Glutamatergic neuron (in vitro differentiated cells): ENCODE measurements around the gene ISCA1. TPM values are rescaled to one million over a fixed set of nuclear protein-coding genes. Genes with fewer than 3 reads are reported as not detected.
"Not testable (repeated sequence)": the region's sequence is repeated elsewhere in the genome, so short reads cannot be mapped to it uniquely, and the experiment has no call there.

Experiments used
- DNase-seq: peaks from one replicate; pipeline ENCODE4 v3.0.0; 2022
- H3K27ac Mint-ChIP-seq: one replicate; pipeline ENCODE4 v1.8.0; 2020; ENCODE audit warnings: mild to moderate bottlenecking, mixed read lengths, inconsistent platforms; ENCODE audit not compliant: unreplicated experiment
- H3K27me3 Mint-ChIP-seq: one replicate; pipeline ENCODE4 v1.8.0; 2020; ENCODE audit warnings: mild to moderate bottlenecking, moderate library complexity, mixed read lengths, inconsistent platforms; ENCODE audit not compliant: unreplicated experiment
- H3K36me3 Mint-ChIP-seq: one replicate; pipeline ENCODE4 v1.8.0; 2020; ENCODE audit warnings: mild to moderate bottlenecking, mixed read lengths, inconsistent platforms; ENCODE audit not compliant: unreplicated experiment
- H3K4me1 Mint-ChIP-seq: one replicate; pipeline ENCODE4 v1.8.0; 2020; ENCODE audit warnings: mild to moderate bottlenecking, low read depth, mixed read lengths, inconsistent platforms; ENCODE audit not compliant: unreplicated experiment
- H3K4me3 Mint-ChIP-seq: one replicate; pipeline ENCODE4 v1.8.0; 2020; ENCODE audit warnings: mild to moderate bottlenecking, mixed read lengths, inconsistent platforms; ENCODE audit not compliant: unreplicated experiment
- H3K9me3 Mint-ChIP-seq: one replicate; pipeline ENCODE4 v1.8.0; 2020; ENCODE audit warnings: mild to moderate bottlenecking, moderate library complexity, mixed read lengths, inconsistent platforms; ENCODE audit not compliant: unreplicated experiment
- total RNA-seq: library from RNA; stranded (reverse); fragmentation: NEBNext Ultra II Directional; extraction: Animal tissue kit (Norgen Biotek cat#: 25700); gene quantifications from one replicate; pipeline ENCODE4 v1.2.1, GENCODE V29; 2021; ENCODE audit not compliant: unreplicated experiment
- TF ChIP-seq, protein P1 (sequence below): fragments of 200-600 bp; sonication (generic); IDR thresholded peaks from one replicate; pipeline ENCODE4 v1.5.0; 2021; ENCODE audit not compliant: partially characterized antibody, unreplicated experiment

The ISCA1 gene
- total RNA-seq, 1 donor from 2014 or later = 60.8 TPM

DNA sequence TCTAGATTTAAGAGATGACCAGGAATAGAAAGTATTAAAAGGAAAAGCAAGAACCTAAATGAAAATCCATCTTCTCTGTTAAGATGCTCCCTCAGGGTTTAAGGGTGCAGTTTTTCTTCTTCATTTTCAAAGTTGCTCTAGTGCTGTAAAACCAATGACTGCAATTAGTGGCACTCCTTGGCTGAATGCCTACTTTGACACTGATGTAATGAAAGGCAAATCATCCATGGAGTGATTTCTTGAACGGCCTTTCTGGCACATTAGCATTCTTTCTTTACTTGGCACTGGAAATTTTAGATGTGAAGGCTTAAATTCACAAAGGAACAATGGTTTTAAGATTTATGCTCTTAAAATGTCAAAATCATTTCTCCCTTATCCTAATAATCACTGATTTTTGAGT is 19.3 kb upstream of the ISCA1 start:
- TF ChIP-seq, protein P1, sequence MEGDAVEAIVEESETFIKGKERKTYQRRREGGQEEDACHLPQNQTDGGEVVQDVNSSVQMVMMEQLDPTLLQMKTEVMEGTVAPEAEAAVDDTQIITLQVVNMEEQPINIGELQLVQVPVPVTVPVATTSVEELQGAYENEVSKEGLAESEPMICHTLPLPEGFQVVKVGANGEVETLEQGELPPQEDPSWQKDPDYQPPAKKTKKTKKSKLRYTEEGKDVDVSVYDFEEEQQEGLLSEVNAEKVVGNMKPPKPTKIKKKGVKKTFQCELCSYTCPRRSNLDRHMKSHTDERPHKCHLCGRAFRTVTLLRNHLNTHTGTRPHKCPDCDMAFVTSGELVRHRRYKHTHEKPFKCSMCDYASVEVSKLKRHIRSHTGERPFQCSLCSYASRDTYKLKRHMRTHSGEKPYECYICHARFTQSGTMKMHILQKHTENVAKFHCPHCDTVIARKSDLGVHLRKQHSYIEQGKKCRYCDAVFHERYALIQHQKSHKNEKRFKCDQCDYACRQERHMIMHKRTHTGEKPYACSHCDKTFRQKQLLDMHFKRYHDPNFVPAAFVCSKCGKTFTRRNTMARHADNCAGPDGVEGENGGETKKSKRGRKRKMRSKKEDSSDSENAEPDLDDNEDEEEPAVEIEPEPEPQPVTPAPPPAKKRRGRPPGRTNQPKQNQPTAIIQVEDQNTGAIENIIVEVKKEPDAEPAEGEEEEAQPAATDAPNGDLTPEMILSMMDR = no peak
- Mint-ChIP-seq H3K27me3 (no peaks in the 10 kb centered on the region), H3K9me3 (no peaks in the 10 kb centered on the region), H3K4me3 (no peak overlapping the region), H3K36me3 (no peaks in the 10 kb centered on the region), H3K4me1 (peaks cover 6% of the 10 kb centered on the region), H3K27ac (no peak overlapping the region)
- no peak for DNase-seq

DNA sequence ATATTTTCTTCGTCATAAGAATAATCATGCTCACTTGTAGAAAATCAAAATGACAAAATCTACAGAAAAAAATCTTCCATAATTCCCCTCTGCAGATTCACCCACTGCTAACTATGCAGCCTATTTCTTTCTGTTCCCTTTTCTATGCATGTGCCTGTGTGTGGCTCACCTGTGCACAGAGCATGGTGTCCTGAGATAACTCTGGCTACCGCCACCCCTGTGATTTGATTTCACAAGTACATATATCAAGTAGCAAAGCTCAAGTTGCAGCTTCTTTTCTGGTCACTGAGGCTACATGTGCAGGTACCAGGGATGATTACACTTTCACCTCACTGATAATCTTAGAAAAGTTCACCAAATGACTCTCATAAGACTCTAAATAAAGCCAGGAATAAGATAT is 18.4 kb upstream of the ISCA1 start:
- Mint-ChIP-seq H3K9me3 (no peaks in the 10 kb centered on the region), H3K27me3 (no peaks in the 10 kb centered on the region), H3K36me3 (no peaks in the 10 kb centered on the region), H3K4me3 (no peak overlapping the region), H3K27ac (no peak overlapping the region), H3K4me1 (peaks cover 6% of the 10 kb centered on the region)
- TF ChIP-seq, protein P1 = no peak
- DNase-seq = no peak

DNA sequence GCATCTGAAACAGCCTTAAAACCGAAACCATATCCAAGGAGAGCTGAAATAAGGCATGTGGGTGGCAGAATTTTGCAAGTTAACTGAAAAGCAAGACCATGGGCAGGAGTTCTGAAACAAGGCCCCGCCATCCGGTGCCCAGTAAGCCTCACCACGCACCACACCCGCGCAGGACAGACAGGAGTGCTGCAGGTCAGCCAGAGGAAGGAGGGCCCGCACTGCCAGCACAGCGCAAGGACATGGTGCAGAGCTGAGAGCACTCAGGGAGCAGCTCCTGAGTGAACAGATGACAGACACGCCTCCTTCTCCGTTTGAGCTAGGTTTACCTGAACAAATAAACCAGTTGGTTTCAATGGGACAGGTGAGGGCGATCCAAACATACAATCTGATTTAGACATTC is 16.5 kb upstream of the ISCA1 start:
- H3K4me3 Mint-ChIP-seq = no peak overlapping the region
- no peaks in the 10 kb centered on the region for H3K27me3 Mint-ChIP-seq
- no peaks in the 10 kb centered on the region for H3K9me3 Mint-ChIP-seq
- TF ChIP-seq, protein P1 = no peak
- H3K4me1 Mint-ChIP-seq = peaks cover 5% of the 10 kb centered on the region
- no peak for DNase-seq
- H3K27ac Mint-ChIP-seq = no peak overlapping the region
- H3K36me3 Mint-ChIP-seq = no peaks in the 10 kb centered on the region

DNA sequence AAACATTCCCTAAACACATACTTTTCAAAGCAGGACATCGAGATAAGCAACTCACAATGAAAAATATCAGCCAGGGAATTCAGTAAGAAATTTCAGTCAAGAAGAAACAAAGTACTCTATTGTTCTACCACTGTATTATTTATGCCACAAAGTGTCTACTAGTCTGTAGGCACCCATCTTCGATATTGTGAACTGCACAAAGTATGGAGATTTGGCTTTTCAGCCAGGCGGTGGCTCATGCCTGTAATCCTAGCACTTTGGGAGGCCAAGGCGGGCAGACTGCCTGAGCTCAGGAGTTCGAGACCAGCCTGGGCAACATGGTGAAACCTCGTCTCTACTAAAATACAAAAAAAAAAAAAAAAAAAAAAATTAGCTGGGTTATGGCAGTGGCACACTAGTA is 8.0 kb upstream of the ISCA1 start:
- DNase-seq, H3K27ac Mint-ChIP-seq, H3K9me3 Mint-ChIP-seq, H3K4me3 Mint-ChIP-seq, H3K27me3 Mint-ChIP-seq, H3K36me3 Mint-ChIP-seq: not testable (repeated sequence)
- peaks cover 13% of the 10 kb centered on the region for H3K4me1 Mint-ChIP-seq

DNA sequence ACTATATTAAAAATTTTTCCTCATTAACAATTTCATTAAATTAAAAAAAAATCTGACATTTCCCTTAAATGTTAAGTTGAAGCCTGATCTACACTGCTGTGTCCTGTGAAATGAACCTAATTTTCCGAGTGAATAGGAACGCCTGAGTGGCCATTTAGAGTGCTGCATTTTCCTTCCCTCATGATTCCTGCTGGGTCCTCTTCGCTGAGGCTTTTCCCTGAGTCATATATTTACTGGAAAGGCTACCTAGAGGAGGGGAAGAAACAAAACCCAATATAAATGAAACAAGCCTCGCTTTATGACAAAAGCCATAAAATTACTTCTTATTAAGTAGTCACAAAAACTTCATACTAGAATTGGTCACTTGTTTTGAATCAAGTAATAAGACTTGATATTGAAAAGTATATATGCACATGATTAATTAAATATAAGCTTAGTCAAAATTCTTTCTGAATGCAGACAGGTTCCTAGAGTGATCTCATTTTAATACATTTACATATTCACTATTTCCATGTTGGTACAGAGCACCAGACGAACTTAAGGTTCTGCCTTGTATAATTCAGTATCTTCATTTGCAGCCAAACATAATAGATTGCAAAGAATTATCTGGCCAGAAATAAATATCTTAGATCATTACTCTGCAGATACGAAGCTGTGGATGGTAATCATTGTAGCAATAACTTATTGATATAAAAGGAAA is 6.3 kb upstream of the ISCA1 start:
- DNase-seq = no peak
- no peak overlapping the region for H3K4me3 Mint-ChIP-seq
- H3K4me1 Mint-ChIP-seq = peaks cover 13% of the 10 kb centered on the region
- peaks cover 2% of the 10 kb centered on the region for H3K27me3 Mint-ChIP-seq
- TF ChIP-seq, protein P1 = no peak
- peaks cover 6% of the 10 kb centered on the region for H3K9me3 Mint-ChIP-seq
- no peaks in the 10 kb centered on the region for H3K36me3 Mint-ChIP-seq
- H3K27ac Mint-ChIP-seq = no peak overlapping the region
